IMR-90 (cell line): ENCODE results near the gene SLC1A7.

Experiments used
- CEBPB ChIP-seq: IDR thresholded peaks from 2 replicates; pipeline ENCODE4 v1.6.1; 2012; ENCODE audit warnings: low read depth, low read length, improper control_type of control experiment
- CHD1 ChIP-seq: IDR thresholded peaks from 2 replicates; pipeline ENCODE4 v1.6.1; 2012; ENCODE audit warnings: low read depth, low read length, improper control_type of control experiment
- POLR2A ChIP-seq: IDR thresholded peaks from 2 replicates; pipeline ENCODE4 v1.6.1; 2012; ENCODE audit warnings: mild to moderate bottlenecking, low read depth, low read length
- RAD21 ChIP-seq: IDR thresholded peaks from 2 replicates; pipeline ENCODE4 v1.6.1; 2012; ENCODE audit warnings: low read length, improper control_type of control experiment
- RCOR1 ChIP-seq: IDR thresholded peaks from 2 replicates; pipeline ENCODE4 v1.6.1; 2012; ENCODE audit warnings: mild to moderate bottlenecking, low read length, improper control_type of control experiment; ENCODE audit not compliant: insufficient replicate concordance
- RFX5 ChIP-seq: IDR thresholded peaks from 2 replicates; pipeline ENCODE4 v1.8.0; 2012; ENCODE audit warnings: low read depth, mild to moderate bottlenecking, low read length, moderate library complexity
- TF ChIP-seq, protein P1 (sequence below): conservative IDR thresholded peaks from 2 replicates; pipeline ENCODE4 v1.5.1; 2012; ENCODE audit warnings: mild to moderate bottlenecking, low read depth, low read length, improper control_type of control experiment

- TF ChIP-seq, protein P1, sequence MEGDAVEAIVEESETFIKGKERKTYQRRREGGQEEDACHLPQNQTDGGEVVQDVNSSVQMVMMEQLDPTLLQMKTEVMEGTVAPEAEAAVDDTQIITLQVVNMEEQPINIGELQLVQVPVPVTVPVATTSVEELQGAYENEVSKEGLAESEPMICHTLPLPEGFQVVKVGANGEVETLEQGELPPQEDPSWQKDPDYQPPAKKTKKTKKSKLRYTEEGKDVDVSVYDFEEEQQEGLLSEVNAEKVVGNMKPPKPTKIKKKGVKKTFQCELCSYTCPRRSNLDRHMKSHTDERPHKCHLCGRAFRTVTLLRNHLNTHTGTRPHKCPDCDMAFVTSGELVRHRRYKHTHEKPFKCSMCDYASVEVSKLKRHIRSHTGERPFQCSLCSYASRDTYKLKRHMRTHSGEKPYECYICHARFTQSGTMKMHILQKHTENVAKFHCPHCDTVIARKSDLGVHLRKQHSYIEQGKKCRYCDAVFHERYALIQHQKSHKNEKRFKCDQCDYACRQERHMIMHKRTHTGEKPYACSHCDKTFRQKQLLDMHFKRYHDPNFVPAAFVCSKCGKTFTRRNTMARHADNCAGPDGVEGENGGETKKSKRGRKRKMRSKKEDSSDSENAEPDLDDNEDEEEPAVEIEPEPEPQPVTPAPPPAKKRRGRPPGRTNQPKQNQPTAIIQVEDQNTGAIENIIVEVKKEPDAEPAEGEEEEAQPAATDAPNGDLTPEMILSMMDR: no peak
- TF ChIP-seq RAD21: no peak
- TF ChIP-seq RFX5: no peak
- TF ChIP-seq CHD1: no peak
- TF ChIP-seq POLR2A: no peak
- no peak for TF ChIP-seq CEBPB
- no peak for TF ChIP-seq RCOR1
Measured at GRCh38 chr1:53083636-53084588, 58.5 kb downstream of the SLC1A7 start.
